ENCODE measurements around the gene MAPKAP1. TPM values are rescaled to one million over a fixed set of nuclear protein-coding genes. Genes with fewer than 3 reads are reported as not detected.

Gene MAPKAP1
- total RNA-seq, 2 donors from 2014 or later, result 75.3 to 91.6 TPM

GRCh38 chr9:125466411-125466810 is 240.6 kb downstream of the MAPKAP1 start:
- Histone ChIP-seq H3K9ac (ENCODE audit: extremely low read depth, low read length, poor library complexity, severe bottlenecking) (no peak overlapping the region), H3K27ac (ENCODE audit: low read depth, low read length) (peak overlapping the region; percentile 1), H3K4me3 (ENCODE audit: low read length) (no peak overlapping the region), H3K9me3 (ENCODE audit: control insufficient read depth, low read length) (no peaks in the 10 kb centered on the region), H3K4me1 (ENCODE audit: control insufficient read depth, insufficient read depth, low read length) (no peaks in the 10 kb centered on the region), H3K36me3 (ENCODE audit: control insufficient read depth, insufficient read depth, low read length) (no peaks in the 10 kb centered on the region), H3K27me3 (ENCODE audit: control insufficient read depth, insufficient read depth, low read length, poor library complexity, severe bottlenecking) (no peaks in the 10 kb centered on the region)
- TF ChIP-seq CTCF (conservative IDR thresholded peaks at IDR 0.05), result no peak
- DNase-seq, result no peak
- Mint-ChIP-seq H3K9me3 (no peaks in the 10 kb centered on the region), H3K4me3 (no peak overlapping the region), H3K27me3 (ENCODE audit: insufficient read depth) (no peaks in the 10 kb centered on the region), H3K36me3 (ENCODE audit: low read depth) (peaks cover 4% of the 10 kb centered on the region), H3K27ac (no peak overlapping the region), H3K4me1 (peaks cover 30% of the 10 kb centered on the region)
- WGBS, 2 experiments (ENCODE audit: insufficient coverage in 1 of 2, insufficient read length in 1 of 2), result 80 to 95% methylated on average over 4 to 5 of the region's 5 CpGs

- Mint-ChIP-seq H3K9me3 (peaks cover 13% of the 10 kb centered on the region), H3K27me3 (ENCODE audit: insufficient read depth) (no peaks in the 10 kb centered on the region), H3K36me3 (ENCODE audit: low read depth) (peaks cover 20% of the 10 kb centered on the region), H3K4me3 (no peak overlapping the region), H3K27ac (no peak overlapping the region), H3K4me1 (peaks cover 18% of the 10 kb centered on the region)
- Histone ChIP-seq H3K4me1 (ENCODE audit: control insufficient read depth, insufficient read depth, low read length) (no peaks in the 10 kb centered on the region), H3K9ac (ENCODE audit: extremely low read depth, low read length, poor library complexity, severe bottlenecking) (no peak overlapping the region), H3K27me3 (ENCODE audit: control insufficient read depth, insufficient read depth, low read length, poor library complexity, severe bottlenecking) (no peaks in the 10 kb centered on the region), H3K9me3 (ENCODE audit: control insufficient read depth, low read length) (peaks cover 15% of the 10 kb centered on the region), H3K27ac (ENCODE audit: low read depth, low read length) (no peak overlapping the region), H3K36me3 (ENCODE audit: control insufficient read depth, insufficient read depth, low read length) (peaks cover 12% of the 10 kb centered on the region), H3K4me3 (ENCODE audit: low read length) (no peak overlapping the region)
- 95% methylated on average over 9 to 12 of the region's 12 CpGs for WGBS, 2 experiments (ENCODE audit: insufficient coverage in 1 of 2, insufficient read length in 1 of 2)
- no peak for TF ChIP-seq CTCF (conservative IDR thresholded peaks at IDR 0.05)
- no peak for DNase-seq
Measured at GRCh38 chr9:125464591-125465385, 242.2 kb downstream of the MAPKAP1 start.

GRCh38 chr9:125463926-125464325 is 243.1 kb downstream of the MAPKAP1 start:
- no peak for TF ChIP-seq CTCF (conservative IDR thresholded peaks at IDR 0.05)
- peaks cover 18% of the 10 kb centered on the region for H3K9me3 ChIP-seq (ENCODE audit: control insufficient read depth, low read length)
- DNase-seq, result no peak
- WGBS, 2 experiments (ENCODE audit: insufficient coverage in 1 of 2, insufficient read length in 1 of 2), result 100% methylated on average over 1 of the region's 2 CpGs; no CpG with 5 or more reads in 1 of the 2 experiments
- H3K27ac ChIP-seq (ENCODE audit: low read depth, low read length), result peak overlapping the region; percentile 62
- no peaks in the 10 kb centered on the region for H3K4me1 ChIP-seq (ENCODE audit: control insufficient read depth, insufficient read depth, low read length)
- no peak overlapping the region for H3K4me3 Mint-ChIP-seq
- H3K27ac Mint-ChIP-seq, result no peak overlapping the region
- H3K36me3 ChIP-seq (ENCODE audit: control insufficient read depth, insufficient read depth, low read length), result peaks cover 12% of the 10 kb centered on the region
- H3K36me3 Mint-ChIP-seq (ENCODE audit: low read depth), result peaks cover 26% of the 10 kb centered on the region
- H3K9me3 Mint-ChIP-seq, result peaks cover 20% of the 10 kb centered on the region
- H3K4me3 ChIP-seq (ENCODE audit: low read length), result no peak overlapping the region
- H3K4me1 Mint-ChIP-seq, result peaks cover 15% of the 10 kb centered on the region
- no peak overlapping the region for H3K9ac ChIP-seq (ENCODE audit: extremely low read depth, low read length, poor library complexity, severe bottlenecking)
- H3K27me3 ChIP-seq (ENCODE audit: control insufficient read depth, insufficient read depth, low read length, poor library complexity, severe bottlenecking), result no peaks in the 10 kb centered on the region
- H3K27me3 Mint-ChIP-seq (ENCODE audit: insufficient read depth), result no peaks in the 10 kb centered on the region
